Measurements from ENCODE around the gene SEL1L.

DNA sequence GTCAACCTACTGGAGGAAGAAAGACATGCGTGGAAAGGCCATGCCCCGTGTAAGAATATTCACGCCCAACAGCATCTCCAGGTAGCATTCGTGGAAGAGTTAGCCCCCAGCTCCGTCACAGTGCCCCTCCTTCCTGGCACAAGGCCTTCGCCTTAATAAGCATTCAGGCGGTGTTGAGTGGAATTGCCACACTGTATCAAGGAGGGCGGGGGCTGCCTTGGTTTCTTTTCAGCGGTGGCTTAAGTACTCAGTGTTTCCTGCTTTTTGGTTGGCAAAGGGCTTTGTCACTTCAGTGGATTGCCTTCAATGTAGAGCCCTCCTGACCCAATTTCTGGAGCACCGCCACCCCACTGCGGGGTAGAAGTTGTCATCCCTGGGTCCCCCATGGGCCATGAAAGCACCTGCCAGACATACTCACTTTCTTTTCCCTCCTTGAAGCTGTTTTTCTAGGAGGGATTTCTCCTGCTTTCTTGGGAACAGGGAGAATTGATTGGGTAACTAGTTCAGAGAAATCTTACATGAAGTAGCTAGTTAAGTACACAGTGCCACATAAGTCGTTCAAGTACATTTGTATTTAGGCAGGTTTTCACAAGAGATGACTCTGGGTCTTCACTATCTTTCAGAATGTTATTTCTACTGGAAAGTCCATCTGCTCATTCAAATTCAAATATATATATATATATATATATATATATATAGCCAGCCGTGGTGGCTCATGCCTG is 68.0 kb downstream of the SEL1L start:
- TF ChIP-seq, protein P1, sequence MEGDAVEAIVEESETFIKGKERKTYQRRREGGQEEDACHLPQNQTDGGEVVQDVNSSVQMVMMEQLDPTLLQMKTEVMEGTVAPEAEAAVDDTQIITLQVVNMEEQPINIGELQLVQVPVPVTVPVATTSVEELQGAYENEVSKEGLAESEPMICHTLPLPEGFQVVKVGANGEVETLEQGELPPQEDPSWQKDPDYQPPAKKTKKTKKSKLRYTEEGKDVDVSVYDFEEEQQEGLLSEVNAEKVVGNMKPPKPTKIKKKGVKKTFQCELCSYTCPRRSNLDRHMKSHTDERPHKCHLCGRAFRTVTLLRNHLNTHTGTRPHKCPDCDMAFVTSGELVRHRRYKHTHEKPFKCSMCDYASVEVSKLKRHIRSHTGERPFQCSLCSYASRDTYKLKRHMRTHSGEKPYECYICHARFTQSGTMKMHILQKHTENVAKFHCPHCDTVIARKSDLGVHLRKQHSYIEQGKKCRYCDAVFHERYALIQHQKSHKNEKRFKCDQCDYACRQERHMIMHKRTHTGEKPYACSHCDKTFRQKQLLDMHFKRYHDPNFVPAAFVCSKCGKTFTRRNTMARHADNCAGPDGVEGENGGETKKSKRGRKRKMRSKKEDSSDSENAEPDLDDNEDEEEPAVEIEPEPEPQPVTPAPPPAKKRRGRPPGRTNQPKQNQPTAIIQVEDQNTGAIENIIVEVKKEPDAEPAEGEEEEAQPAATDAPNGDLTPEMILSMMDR (IDR thresholded peaks at IDR 0.05; ENCODE audit: insufficient read depth, low read length, poor library complexity, severe bottlenecking), result no peak
- no peak for TF ChIP-seq EZH2phosphoT487 (conservative IDR thresholded peaks at IDR 0.05; ENCODE audit: low read length)
